WTC11 (cell line): ENCODE results near the gene SDK2. TPM values are rescaled to one million over a fixed set of nuclear protein-coding genes. Genes with fewer than 3 reads are reported as not detected.
A peak's percentile ranks its signal among the peaks of the same experiment; 100 is the strongest.

ENCODE experiments used
- ATAC-seq: fragments of 200-7000 bp; cut with Tn5 transposase; 2 replicates; pipeline ENCODE4 v1.10.0; 2021; ENCODE audit warnings: mild to moderate bottlenecking, moderate library complexity
- CTCF ChIA-PET: fragments of 300-600 bp; sonication (Branson Sonifier 250); formaldehyde crosslinking; loops from one replicate; lab custom pipeline; 2021; ENCODE audit warnings: antibody characterized with exemption; lab: Charles Lee
- POLR2A ChIA-PET: fragments of 350-600 bp; sonication (Branson Sonifier 250); formaldehyde crosslinking; loops from one replicate; lab custom pipeline; 2021; ENCODE audit warnings: antibody characterized with exemption; lab: Charles Lee
- DNase-seq: peaks from one replicate; pipeline ENCODE4 v3.0.0; 2021; ENCODE audit warnings: low spot score
- H3K27ac Mint-ChIP-seq: 2 replicates; pipeline ENCODE4 v1.8.0; 2021; ENCODE audit warnings: mixed read lengths
- H3K27me3 Mint-ChIP-seq: 2 replicates; pipeline ENCODE4 v1.8.0; 2021; ENCODE audit warnings: low read depth, mild to moderate bottlenecking, moderate library complexity, mixed read lengths
- H3K36me3 Mint-ChIP-seq: 2 replicates; pipeline ENCODE4 v1.8.0; 2021; ENCODE audit warnings: mixed read lengths
- H3K4me1 Mint-ChIP-seq: 2 replicates; pipeline ENCODE4 v1.8.0; 2022; ENCODE audit warnings: mixed read lengths
- H3K4me3 Mint-ChIP-seq: 2 replicates; pipeline ENCODE4 v1.8.0; 2021; ENCODE audit warnings: mild to moderate bottlenecking, moderate library complexity, mixed read lengths
- H3K9me3 Mint-ChIP-seq: 2 replicates; pipeline ENCODE4 v1.8.0; 2021; ENCODE audit warnings: mixed read lengths
- ATF1 ChIP-seq: sonication (generic); formaldehyde crosslinking; IDR thresholded peaks from 2 replicates; pipeline ENCODE4 v1.8.1; 2023; ENCODE audit warnings: mild to moderate bottlenecking, moderate library complexity, missing genetic modification reagents
- CBFB ChIP-seq: sonication (generic); formaldehyde crosslinking; IDR thresholded peaks from 2 replicates; pipeline ENCODE4 v1.8.1; 2022; ENCODE audit warnings: mild to moderate bottlenecking, low read depth, missing genetic modification reagents
- ELF4 ChIP-seq: sonication (generic); formaldehyde crosslinking; IDR thresholded peaks from 2 replicates; pipeline ENCODE4 v1.8.1; 2022; ENCODE audit warnings: low read depth, mild to moderate bottlenecking, moderate library complexity, missing genetic modification reagents
- FOXJ3 ChIP-seq: sonication (generic); formaldehyde crosslinking; IDR thresholded peaks from 2 replicates; pipeline ENCODE4 v1.9.0; 2021; ENCODE audit warnings: missing genetic modification reagents, mild to moderate bottlenecking, borderline replicate concordance
- HMGA2 ChIP-seq: fragments of 250-450 bp; sonication (Bioruptor Pico); IDR thresholded peaks from 2 replicates; pipeline ENCODE4 v1.4.0; 2021; ENCODE audit warnings: mild to moderate bottlenecking, moderate library complexity
- JAZF1 ChIP-seq: fragments of 250-450 bp; sonication (Bioruptor Pico); IDR thresholded peaks from 2 replicates; pipeline ENCODE4 v1.9.0; 2021; ENCODE audit warnings: moderate library complexity, mild to moderate bottlenecking, inconsistent platforms
- MXD4 ChIP-seq: fragments of 250-450 bp; sonication (Bioruptor Pico); IDR thresholded peaks from 2 replicates; pipeline ENCODE4 v1.8.0; 2021; ENCODE audit warnings: mild to moderate bottlenecking, moderate library complexity, borderline replicate concordance
- NFYB ChIP-seq: sonication (generic); formaldehyde crosslinking; conservative IDR thresholded peaks from 2 replicates; pipeline ENCODE4 v1.8.0; 2022; ENCODE audit warnings: low read depth, missing genetic modification reagents
- ZNF317 ChIP-seq: sonication (generic); formaldehyde crosslinking; IDR thresholded peaks from 2 replicates; pipeline ENCODE4 v1.8.1; 2023; ENCODE audit warnings: low read depth, mild to moderate bottlenecking, moderate library complexity, missing genetic modification reagents, borderline replicate concordance
- total RNA-seq: library from RNA; stranded (reverse); gene quantifications from 3 replicates; pipeline ENCODE4 v1.2.3, GENCODE V29; 2021
- TF ChIP-seq, protein P1 (sequence below): sonication (generic); formaldehyde crosslinking; IDR thresholded peaks from 2 replicates; pipeline ENCODE4 v1.8.1; 2023; ENCODE audit warnings: mild to moderate bottlenecking, missing genetic modification reagents, borderline replicate concordance
- TF ChIP-seq, protein P2 (sequence below): sonication (generic); formaldehyde crosslinking; conservative IDR thresholded peaks from 2 replicates; pipeline ENCODE4 v1.8.1; 2023; ENCODE audit warnings: mild to moderate bottlenecking, low read depth, missing genetic modification reagents, moderate library complexity
- TF ChIP-seq, protein P3 (sequence below): sonication (generic); formaldehyde crosslinking; IDR thresholded peaks from 2 replicates; pipeline ENCODE4 v1.8.1; 2023; ENCODE audit warnings: mild to moderate bottlenecking, missing genetic modification reagents, moderate library complexity
- TF ChIP-seq, protein P4 (sequence below): sonication (generic); formaldehyde crosslinking; IDR thresholded peaks from 2 replicates; pipeline ENCODE4 v1.8.1; 2023; ENCODE audit warnings: mild to moderate bottlenecking, missing genetic modification reagents
- TF ChIP-seq, protein P5 (sequence below): sonication (generic); formaldehyde crosslinking; IDR thresholded peaks from 2 replicates; pipeline ENCODE4 v1.8.0; 2023; ENCODE audit warnings: missing genetic modification reagents
- TF ChIP-seq, protein P6 (sequence below): sonication (generic); formaldehyde crosslinking; IDR thresholded peaks from 2 replicates; pipeline ENCODE4 v1.8.0; 2023; ENCODE audit warnings: mild to moderate bottlenecking, missing genetic modification reagents
- TF ChIP-seq, protein P7 (sequence below): sonication (generic); formaldehyde crosslinking; IDR thresholded peaks from 2 replicates; pipeline ENCODE4 v1.8.0; 2022; ENCODE audit warnings: mild to moderate bottlenecking, missing genetic modification reagents

SDK2 gene
- total RNA-seq, 1 experiment from 2014 or later = 14.8 TPM

DNA sequence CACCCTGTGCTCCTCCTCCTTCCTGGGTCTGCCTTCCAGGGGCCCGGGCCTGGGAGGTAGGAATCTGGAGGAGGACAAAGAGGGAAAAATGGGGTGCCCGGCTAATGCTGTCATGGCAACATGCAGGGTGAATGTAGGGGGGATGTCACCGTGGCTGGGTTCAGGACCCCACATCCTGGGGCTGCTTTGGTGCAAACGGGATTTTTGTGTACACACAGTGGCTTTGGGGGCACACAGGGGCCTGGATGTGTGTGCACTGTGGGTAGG is 295.5 kb downstream of the SDK2 start (continued):
- TF ChIP-seq, protein P1, sequence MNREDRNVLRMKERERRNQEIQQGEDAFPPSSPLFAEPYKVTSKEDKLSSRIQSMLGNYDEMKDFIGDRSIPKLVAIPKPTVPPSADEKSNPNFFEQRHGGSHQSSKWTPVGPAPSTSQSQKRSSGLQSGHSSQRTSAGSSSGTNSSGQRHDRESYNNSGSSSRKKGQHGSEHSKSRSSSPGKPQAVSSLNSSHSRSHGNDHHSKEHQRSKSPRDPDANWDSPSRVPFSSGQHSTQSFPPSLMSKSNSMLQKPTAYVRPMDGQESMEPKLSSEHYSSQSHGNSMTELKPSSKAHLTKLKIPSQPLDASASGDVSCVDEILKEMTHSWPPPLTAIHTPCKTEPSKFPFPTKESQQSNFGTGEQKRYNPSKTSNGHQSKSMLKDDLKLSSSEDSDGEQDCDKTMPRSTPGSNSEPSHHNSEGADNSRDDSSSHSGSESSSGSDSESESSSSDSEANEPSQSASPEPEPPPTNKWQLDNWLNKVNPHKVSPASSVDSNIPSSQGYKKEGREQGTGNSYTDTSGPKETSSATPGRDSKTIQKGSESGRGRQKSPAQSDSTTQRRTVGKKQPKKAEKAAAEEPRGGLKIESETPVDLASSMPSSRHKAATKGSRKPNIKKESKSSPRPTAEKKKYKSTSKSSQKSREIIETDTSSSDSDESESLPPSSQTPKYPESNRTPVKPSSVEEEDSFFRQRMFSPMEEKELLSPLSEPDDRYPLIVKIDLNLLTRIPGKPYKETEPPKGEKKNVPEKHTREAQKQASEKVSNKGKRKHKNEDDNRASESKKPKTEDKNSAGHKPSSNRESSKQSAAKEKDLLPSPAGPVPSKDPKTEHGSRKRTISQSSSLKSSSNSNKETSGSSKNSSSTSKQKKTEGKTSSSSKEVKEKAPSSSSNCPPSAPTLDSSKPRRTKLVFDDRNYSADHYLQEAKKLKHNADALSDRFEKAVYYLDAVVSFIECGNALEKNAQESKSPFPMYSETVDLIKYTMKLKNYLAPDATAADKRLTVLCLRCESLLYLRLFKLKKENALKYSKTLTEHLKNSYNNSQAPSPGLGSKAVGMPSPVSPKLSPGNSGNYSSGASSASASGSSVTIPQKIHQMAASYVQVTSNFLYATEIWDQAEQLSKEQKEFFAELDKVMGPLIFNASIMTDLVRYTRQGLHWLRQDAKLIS (CRISPR knock-in tag) = no peak
- TF ChIP-seq, protein P2, sequence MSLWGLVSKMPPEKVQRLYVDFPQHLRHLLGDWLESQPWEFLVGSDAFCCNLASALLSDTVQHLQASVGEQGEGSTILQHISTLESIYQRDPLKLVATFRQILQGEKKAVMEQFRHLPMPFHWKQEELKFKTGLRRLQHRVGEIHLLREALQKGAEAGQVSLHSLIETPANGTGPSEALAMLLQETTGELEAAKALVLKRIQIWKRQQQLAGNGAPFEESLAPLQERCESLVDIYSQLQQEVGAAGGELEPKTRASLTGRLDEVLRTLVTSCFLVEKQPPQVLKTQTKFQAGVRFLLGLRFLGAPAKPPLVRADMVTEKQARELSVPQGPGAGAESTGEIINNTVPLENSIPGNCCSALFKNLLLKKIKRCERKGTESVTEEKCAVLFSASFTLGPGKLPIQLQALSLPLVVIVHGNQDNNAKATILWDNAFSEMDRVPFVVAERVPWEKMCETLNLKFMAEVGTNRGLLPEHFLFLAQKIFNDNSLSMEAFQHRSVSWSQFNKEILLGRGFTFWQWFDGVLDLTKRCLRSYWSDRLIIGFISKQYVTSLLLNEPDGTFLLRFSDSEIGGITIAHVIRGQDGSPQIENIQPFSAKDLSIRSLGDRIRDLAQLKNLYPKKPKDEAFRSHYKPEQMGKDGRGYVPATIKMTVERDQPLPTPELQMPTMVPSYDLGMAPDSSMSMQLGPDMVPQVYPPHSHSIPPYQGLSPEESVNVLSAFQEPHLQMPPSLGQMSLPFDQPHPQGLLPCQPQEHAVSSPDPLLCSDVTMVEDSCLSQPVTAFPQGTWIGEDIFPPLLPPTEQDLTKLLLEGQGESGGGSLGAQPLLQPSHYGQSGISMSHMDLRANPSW (CRISPR knock-in tag) = no peak
- TF ChIP-seq ELF4 (CRISPR knock-in tag) = no peak
- no peak for TF ChIP-seq NFYB (CRISPR knock-in tag)
- no peak for TF ChIP-seq ZNF317 (CRISPR knock-in tag)
- TF ChIP-seq, protein P3, sequence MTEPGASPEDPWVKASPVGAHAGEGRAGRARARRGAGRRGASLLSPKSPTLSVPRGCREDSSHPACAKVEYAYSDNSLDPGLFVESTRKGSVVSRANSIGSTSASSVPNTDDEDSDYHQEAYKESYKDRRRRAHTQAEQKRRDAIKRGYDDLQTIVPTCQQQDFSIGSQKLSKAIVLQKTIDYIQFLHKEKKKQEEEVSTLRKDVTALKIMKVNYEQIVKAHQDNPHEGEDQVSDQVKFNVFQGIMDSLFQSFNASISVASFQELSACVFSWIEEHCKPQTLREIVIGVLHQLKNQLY (CRISPR knock-in tag) = no peak
- TF ChIP-seq, protein P4, sequence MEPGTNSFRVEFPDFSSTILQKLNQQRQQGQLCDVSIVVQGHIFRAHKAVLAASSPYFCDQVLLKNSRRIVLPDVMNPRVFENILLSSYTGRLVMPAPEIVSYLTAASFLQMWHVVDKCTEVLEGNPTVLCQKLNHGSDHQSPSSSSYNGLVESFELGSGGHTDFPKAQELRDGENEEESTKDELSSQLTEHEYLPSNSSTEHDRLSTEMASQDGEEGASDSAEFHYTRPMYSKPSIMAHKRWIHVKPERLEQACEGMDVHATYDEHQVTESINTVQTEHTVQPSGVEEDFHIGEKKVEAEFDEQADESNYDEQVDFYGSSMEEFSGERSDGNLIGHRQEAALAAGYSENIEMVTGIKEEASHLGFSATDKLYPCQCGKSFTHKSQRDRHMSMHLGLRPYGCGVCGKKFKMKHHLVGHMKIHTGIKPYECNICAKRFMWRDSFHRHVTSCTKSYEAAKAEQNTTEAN (CRISPR knock-in tag) = no peak
- TF ChIP-seq, protein P5, sequence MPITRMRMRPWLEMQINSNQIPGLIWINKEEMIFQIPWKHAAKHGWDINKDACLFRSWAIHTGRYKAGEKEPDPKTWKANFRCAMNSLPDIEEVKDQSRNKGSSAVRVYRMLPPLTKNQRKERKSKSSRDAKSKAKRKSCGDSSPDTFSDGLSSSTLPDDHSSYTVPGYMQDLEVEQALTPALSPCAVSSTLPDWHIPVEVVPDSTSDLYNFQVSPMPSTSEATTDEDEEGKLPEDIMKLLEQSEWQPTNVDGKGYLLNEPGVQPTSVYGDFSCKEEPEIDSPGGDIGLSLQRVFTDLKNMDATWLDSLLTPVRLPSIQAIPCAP = no peak
- no peak for TF ChIP-seq JAZF1 (CRISPR knock-in tag)

DNA sequence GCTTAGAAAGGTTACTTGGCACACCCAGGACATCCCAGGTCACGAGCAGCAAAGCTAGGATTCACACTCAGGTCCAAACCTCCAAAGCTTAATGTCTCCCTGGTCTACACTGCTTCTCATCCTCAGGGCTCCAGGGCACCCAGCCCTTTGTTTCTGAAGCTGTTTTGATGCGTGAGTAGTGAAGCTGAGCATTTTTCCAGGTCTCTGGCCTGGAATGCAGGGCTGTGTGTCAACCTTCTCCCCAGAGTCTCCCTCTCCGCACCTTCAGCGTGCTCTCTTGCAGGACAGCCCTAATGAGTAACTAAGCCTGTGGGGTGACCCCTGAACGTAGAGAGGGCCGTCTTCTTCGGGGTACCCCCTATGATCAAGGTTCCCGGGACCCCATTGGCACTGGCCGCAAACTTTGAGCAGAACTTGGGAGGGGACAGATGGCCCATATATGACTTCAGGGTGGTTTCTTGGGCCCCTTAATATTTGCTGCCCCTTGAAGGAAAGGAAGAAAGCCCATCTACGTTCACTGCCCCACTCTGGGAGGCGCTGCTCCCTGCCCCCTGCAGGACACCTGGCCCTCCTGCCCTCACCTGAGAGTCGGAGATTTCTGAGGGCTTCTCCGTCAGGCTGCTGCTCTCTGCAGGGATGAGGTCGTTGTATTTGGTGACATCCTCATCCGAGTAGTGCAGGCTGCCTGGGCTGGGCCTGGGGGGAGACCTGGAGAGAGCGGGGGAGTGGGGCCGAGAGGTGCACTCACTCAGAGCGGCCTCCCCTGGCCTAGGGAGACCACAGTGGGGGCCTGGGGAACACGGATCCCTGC is 296.0 kb downstream of the SDK2 start:
- no peak overlapping the region for H3K4me3 Mint-ChIP-seq
- no peak overlapping the region; the same call in 1 of the 2 replicates for H3K27ac Mint-ChIP-seq
- H3K4me1 Mint-ChIP-seq = peaks cover 43% of the 10 kb centered on the region
- ATAC-seq (peak; percentile 77), DNase-seq (peak; percentile 52)
- H3K36me3 Mint-ChIP-seq = no peaks in the 10 kb centered on the region
- H3K9me3 Mint-ChIP-seq = no peaks in the 10 kb centered on the region
- no peaks in the 10 kb centered on the region for H3K27me3 Mint-ChIP-seq
- ChIA-PET CTCF (interaction anchor here (0.7 to 1.8 kb wide), 12 partner anchors 11 to 92 kb away, joined by 3 to 17 read pairs (median 4); partner anchors contain the start of gene CDC42EP4), POLR2A (interaction anchor here (0.7 to 2.0 kb wide), 3 partner anchors 12 to 38 kb away, joined by 3 to 8 read pairs (median 3); no protein-coding TSS in a partner anchor)
- TF ChIP-seq MXD4 (CRISPR knock-in tag) (no peak), CBFB (no peak), HMGA2 (CRISPR knock-in tag) (no peak), ATF1 (CRISPR knock-in tag) (no peak), ELF4 (CRISPR knock-in tag) (no peak), FOXJ3 (CRISPR knock-in tag) (no peak)
- TF ChIP-seq, protein P6, sequence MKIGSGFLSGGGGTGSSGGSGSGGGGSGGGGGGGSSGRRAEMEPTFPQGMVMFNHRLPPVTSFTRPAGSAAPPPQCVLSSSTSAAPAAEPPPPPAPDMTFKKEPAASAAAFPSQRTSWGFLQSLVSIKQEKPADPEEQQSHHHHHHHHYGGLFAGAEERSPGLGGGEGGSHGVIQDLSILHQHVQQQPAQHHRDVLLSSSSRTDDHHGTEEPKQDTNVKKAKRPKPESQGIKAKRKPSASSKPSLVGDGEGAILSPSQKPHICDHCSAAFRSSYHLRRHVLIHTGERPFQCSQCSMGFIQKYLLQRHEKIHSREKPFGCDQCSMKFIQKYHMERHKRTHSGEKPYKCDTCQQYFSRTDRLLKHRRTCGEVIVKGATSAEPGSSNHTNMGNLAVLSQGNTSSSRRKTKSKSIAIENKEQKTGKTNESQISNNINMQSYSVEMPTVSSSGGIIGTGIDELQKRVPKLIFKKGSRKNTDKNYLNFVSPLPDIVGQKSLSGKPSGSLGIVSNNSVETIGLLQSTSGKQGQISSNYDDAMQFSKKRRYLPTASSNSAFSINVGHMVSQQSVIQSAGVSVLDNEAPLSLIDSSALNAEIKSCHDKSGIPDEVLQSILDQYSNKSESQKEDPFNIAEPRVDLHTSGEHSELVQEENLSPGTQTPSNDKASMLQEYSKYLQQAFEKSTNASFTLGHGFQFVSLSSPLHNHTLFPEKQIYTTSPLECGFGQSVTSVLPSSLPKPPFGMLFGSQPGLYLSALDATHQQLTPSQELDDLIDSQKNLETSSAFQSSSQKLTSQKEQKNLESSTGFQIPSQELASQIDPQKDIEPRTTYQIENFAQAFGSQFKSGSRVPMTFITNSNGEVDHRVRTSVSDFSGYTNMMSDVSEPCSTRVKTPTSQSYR (CRISPR knock-in tag) = no peak
- TF ChIP-seq, protein P7, sequence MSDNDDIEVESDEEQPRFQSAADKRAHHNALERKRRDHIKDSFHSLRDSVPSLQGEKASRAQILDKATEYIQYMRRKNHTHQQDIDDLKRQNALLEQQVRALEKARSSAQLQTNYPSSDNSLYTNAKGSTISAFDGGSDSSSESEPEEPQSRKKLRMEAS (CRISPR knock-in tag) = no peak
- TF ChIP-seq, protein P3 (CRISPR knock-in tag) = no peak
- TF ChIP-seq, protein P1 (CRISPR knock-in tag) = no peak
